ENCODE data around the gene ZNF557. TPM values are rescaled to one million over a fixed set of nuclear protein-coding genes. Genes with fewer than 3 reads are reported as not detected.

The ZNF557 gene
- polyA plus RNA-seq, 6 donors from 2014 or later: 0.68 to 15.5 (median 5.0) TPM

GRCh38 chr19:7098096-7098495 is 28.6 kb downstream of the ZNF557 start:
- DNase-seq (no peak), ATAC-seq (ENCODE audit: low read depth in 2 of 2) (no peak)
- H3K27me3 Mint-ChIP-seq: no peaks in the 10 kb centered on the region
- peak overlapping the region in 5 of 6 donors; percentile 34 to 95 (median 92) for H3K27ac Mint-ChIP-seq
- peaks cover 13 to 28% (median 20%) of the 10 kb centered on the region in 3 donors for H3K4me1 Mint-ChIP-seq
- peak overlapping the region; percentile 91 to 99 (median 97) for H3K4me3 Mint-ChIP-seq
- peaks cover 9 to 38% (median 30%) of the 10 kb centered on the region in 7 donors for H3K9me3 Mint-ChIP-seq
- H3K36me3 Mint-ChIP-seq: peaks cover 8 to 10% of the 10 kb centered on the region in 2 donors

- Mint-ChIP-seq H3K9me3 (peaks cover 9 to 30% (median 23%) of the 10 kb centered on the region in 7 donors), H3K27ac (peak overlapping the region; percentile 83 to 98 (median 94)), H3K27me3 (no peaks in the 10 kb centered on the region), H3K4me1 (peaks cover 13 to 28% (median 20%) of the 10 kb centered on the region in 3 donors), H3K36me3 (peaks cover 8 to 10% of the 10 kb centered on the region in 2 donors), H3K4me3 (peak overlapping the region; percentile 91 to 99 (median 97))
- ATAC-seq (ENCODE audit: low read depth in 2 of 2) (peak; percentile 88), DNase-seq (peak; percentile 87)
These were observed 29.4 kb downstream of the ZNF557 start for GRCh38 chr19:7098701-7099596.

GRCh38 chr19:7099597-7099921 is 30.1 kb downstream of the ZNF557 start:
- Mint-ChIP-seq H3K27me3 (no peaks in the 10 kb centered on the region), H3K4me3 (peak overlapping the region; percentile 91 to 99 (median 97)), H3K27ac (peak overlapping the region in 5 of 6 donors; percentile 72 to 98 (median 94)), H3K4me1 (peaks cover 13 to 28% (median 20%) of the 10 kb centered on the region in 3 donors), H3K9me3 (peaks cover 9 to 27% (median 21%) of the 10 kb centered on the region in 7 donors), H3K36me3 (peaks cover 8 to 10% of the 10 kb centered on the region in 2 donors)
- DNase-seq (no peak), ATAC-seq (ENCODE audit: low read depth in 2 of 2) (no peak)

- no peaks in the 10 kb centered on the region for H3K27me3 Mint-ChIP-seq
- peak overlapping the region in 4 of 8 donors; percentile 2 to 76 (median 51) for H3K4me3 Mint-ChIP-seq
- ATAC-seq (ENCODE audit: low read depth in 2 of 2) (no peak), DNase-seq (no peak)
- peak overlapping the region in 1 of 6 donors; percentile 72 for H3K27ac Mint-ChIP-seq
- H3K4me1 Mint-ChIP-seq: peaks cover 13 to 28% (median 20%) of the 10 kb centered on the region in 3 donors
- peaks cover 3 to 9% (median 5%) of the 10 kb centered on the region in 7 donors for H3K9me3 Mint-ChIP-seq
- H3K36me3 Mint-ChIP-seq: peaks cover under 1 to 8% of the 10 kb centered on the region in 2 donors
These were observed 32.2 kb downstream of the ZNF557 start for GRCh38 chr19:7101498-7102253.

GRCh38 chr19:7104747-7105447 is 35.4 kb downstream of the ZNF557 start:
- H3K4me1 Mint-ChIP-seq: peaks cover 0 to 11% (median 3%) of the 10 kb centered on the region in 3 donors
- H3K36me3 Mint-ChIP-seq: no peaks in the 10 kb centered on the region
- H3K27ac Mint-ChIP-seq: no peak overlapping the region
- no peak overlapping the region for H3K4me3 Mint-ChIP-seq
- DNase-seq (no peak), ATAC-seq (ENCODE audit: low read depth in 2 of 2) (no peak)
- H3K9me3 Mint-ChIP-seq: no peaks in the 10 kb centered on the region
- no peaks in the 10 kb centered on the region for H3K27me3 Mint-ChIP-seq

- H3K9me3 Mint-ChIP-seq: no peaks in the 10 kb centered on the region
- no peak for ATAC-seq (ENCODE audit: low read depth in 2 of 2)
- H3K36me3 Mint-ChIP-seq: no peaks in the 10 kb centered on the region
- H3K4me3 Mint-ChIP-seq: no peak overlapping the region
- no peaks in the 10 kb centered on the region for H3K27me3 Mint-ChIP-seq
- H3K4me1 Mint-ChIP-seq: peaks cover 0 to 6% (median 0%) of the 10 kb centered on the region in 3 donors
- DNase-seq: no peak
- no peak overlapping the region for H3K27ac Mint-ChIP-seq
These were observed 37.5 kb downstream of the ZNF557 start for GRCh38 chr19:7106711-7107657.

GRCh38 chr19:7109678-7110289 is 40.3 kb downstream of the ZNF557 start:
- H3K27ac Mint-ChIP-seq: peak overlapping the region in 1 of 6 donors; percentile 39
- no peak overlapping the region for H3K4me3 Mint-ChIP-seq
- no peaks in the 10 kb centered on the region for H3K4me1 Mint-ChIP-seq
- DNase-seq (no peak), ATAC-seq (ENCODE audit: low read depth in 2 of 2) (no peak)
- peaks cover 0 to 5% (median 0%) of the 10 kb centered on the region in 7 donors for H3K9me3 Mint-ChIP-seq
- H3K36me3 Mint-ChIP-seq: no peaks in the 10 kb centered on the region
- H3K27me3 Mint-ChIP-seq: no peaks in the 10 kb centered on the region

GRCh38 chr19:7112675-7113074 is 43.2 kb downstream of the ZNF557 start:
- DNase-seq (no peak), ATAC-seq (ENCODE audit: low read depth in 2 of 2) (no peak)
- Mint-ChIP-seq H3K4me3 (no peak overlapping the region), H3K27me3 (no peaks in the 10 kb centered on the region), H3K27ac (no peak overlapping the region), H3K9me3 (peaks cover 0 to 5% (median 0%) of the 10 kb centered on the region in 7 donors), H3K36me3 (peaks cover 0 to 5% of the 10 kb centered on the region in 2 donors), H3K4me1 (no peaks in the 10 kb centered on the region)

GRCh38 chr19:7113233-7113632 is 43.7 kb downstream of the ZNF557 start:
- H3K27me3 Mint-ChIP-seq: no peaks in the 10 kb centered on the region
- no peaks in the 10 kb centered on the region for H3K4me1 Mint-ChIP-seq
- no peak overlapping the region for H3K4me3 Mint-ChIP-seq
- DNase-seq (no peak), ATAC-seq (ENCODE audit: low read depth in 2 of 2) (no peak)
- no peak overlapping the region for H3K27ac Mint-ChIP-seq
- peaks cover 0 to 5% of the 10 kb centered on the region in 2 donors for H3K36me3 Mint-ChIP-seq
- peaks cover 0 to 5% (median 0%) of the 10 kb centered on the region in 7 donors for H3K9me3 Mint-ChIP-seq

- Mint-ChIP-seq H3K4me3 (no peak overlapping the region), H3K27me3 (no peaks in the 10 kb centered on the region), H3K36me3 (peaks cover 0 to 8% of the 10 kb centered on the region in 2 donors), H3K27ac (no peak overlapping the region), H3K9me3 (peaks cover 0 to 5% (median 0%) of the 10 kb centered on the region in 7 donors), H3K4me1 (no peaks in the 10 kb centered on the region)
- DNase-seq (no peak), ATAC-seq (ENCODE audit: low read depth in 2 of 2) (no peak)
These were observed 46.2 kb downstream of the ZNF557 start for GRCh38 chr19:7115721-7116120.

- DNase-seq (no peak), ATAC-seq (ENCODE audit: low read depth in 2 of 2) (no peak)
- Mint-ChIP-seq H3K36me3 (peaks cover 0 to 8% of the 10 kb centered on the region in 2 donors), H3K9me3 (peaks cover 0 to 5% (median 0%) of the 10 kb centered on the region in 7 donors), H3K27me3 (no peaks in the 10 kb centered on the region), H3K4me1 (no peaks in the 10 kb centered on the region), H3K4me3 (no peak overlapping the region), H3K27ac (no peak overlapping the region)
These were observed 47.7 kb downstream of the ZNF557 start for GRCh38 chr19:7117248-7117647.

GRCh38 chr19:7119582-7119981 is 50.1 kb downstream of the ZNF557 start:
- H3K4me1 Mint-ChIP-seq: no peaks in the 10 kb centered on the region
- peaks cover 0 to 2% (median 0%) of the 10 kb centered on the region in 7 donors for H3K9me3 Mint-ChIP-seq
- H3K36me3 Mint-ChIP-seq: peaks cover 3 to 10% of the 10 kb centered on the region in 2 donors
- no peaks in the 10 kb centered on the region for H3K27me3 Mint-ChIP-seq
- no peak overlapping the region for H3K27ac Mint-ChIP-seq
- no peak for ATAC-seq (ENCODE audit: low read depth in 2 of 2)
- no peak overlapping the region for H3K4me3 Mint-ChIP-seq
- DNase-seq: no peak
